Psoas muscle (tissue), 8 donors: Measurements from ENCODE around the gene PPOX. TPM values are rescaled to one million over a fixed set of nuclear protein-coding genes. Genes with fewer than 3 reads are reported as not detected.

Experiments
- ATAC-seq, 4 donors: fragments of 200-7000 bp; cut with Tn5 transposase; one replicate each; pipeline ENCODE4 v1.9.1; 2020; ENCODE audit warnings: moderate library complexity in 3 of 4, mild to moderate bottlenecking in 2 of 4
- DNase-seq, 2 donors: peaks; one replicate each; pipeline ENCODE4 v3.0.0-alpha.2; 2020
- H3K27ac ChIP-seq: fragments of 200-600 bp; one replicate; pipeline ENCODE4 v1.8.0; 2022
- H3K27me3 ChIP-seq, 3 donors: fragments of 200-600 bp in 1 of 3; one replicate each; pipeline versions ENCODE4 v1.6.1 to v1.8.0; 2013 to 2022; ENCODE audit warnings: low read length in 2 of 3, mild to moderate bottlenecking in 2 of 3, moderate library complexity in 1 of 3; ENCODE audit not compliant: insufficient read depth in 3 of 3
- H3K36me3 ChIP-seq, 2 donors: fragments of 200-600 bp in 1 of 2; one replicate each; pipeline versions ENCODE4 v1.6.1 to v1.8.0; 2013 to 2022; ENCODE audit warnings: low read depth in 1 of 2, mild to moderate bottlenecking in 1 of 2, moderate library complexity in 1 of 2; ENCODE audit not compliant: insufficient read depth in 1 of 2
- H3K4me1 ChIP-seq: fragments of 200-600 bp; one replicate; pipeline ENCODE4 v1.8.0; 2022
- H3K4me3 ChIP-seq: fragments of 200-600 bp; one replicate; pipeline ENCODE4 v1.8.0; 2022; ENCODE audit warnings: mild to moderate bottlenecking
- H3K9me3 ChIP-seq: fragments of 200-600 bp; one replicate; pipeline ENCODE4 v1.8.0; 2022
- WGBS, 3 donors: extraction: QIAGEN DNeasy Blood & Tissue Kit; methylation state at CpG; one replicate each; pipeline versions ENCODE4 v1.1.6 to v1.1.7; 2013; 5-methylcytosine and 5-hydroxymethylcytosine counted together
- intact Hi-C, 2 donors: fragments of 100-400 bp; cut with DNase I; formaldehyde crosslinking; loops; one replicate each; pipeline versions ENCODE4 v1.11.0 to v1.14.2; 2022
- polyA plus RNA-seq, 3 donors: library from polyadenylated mRNA; stranded (reverse); fragments of 200-250 nt; gene quantifications; one replicate each; pipeline ENCODE4 v1.2.3, GENCODE V29; 2013
- total RNA-seq, 4 donors: library from RNA; stranded (reverse); fragmentation: NEBNext Ultra II Directional in 2 of 4; extraction: Animal tissue kit (Norgen Biotek cat#: 25700) in 2 of 4; gene quantifications; one replicate each; pipeline versions ENCODE4 v1.2.1 to v1.2.4, GENCODE V29; 2021 to 2023
- TF ChIP-seq, protein P1 (sequence below): fragments of 200-600 bp; IDR thresholded peaks from one replicate; pipeline ENCODE4 v1.8.0; 2022; ENCODE audit warnings: antibody characterized with exemption
- donor health status: healthy with polysubstance abuse.
- donor health status: DM: no; HTN: no; CAD: no; lungs with moderate emphysema.
- donor health status: Bipolar disorder and iron deficiency.
- donor health status: healthy.
- donor health status: DM: yes; HTN: yes; CAD: no.
- donor health status: DM: no; HTN: no; CAD: no.
- donor health status: DM: no; HTN: no; CAD: no.
- donor health status: DM: yes; HTN: yes; CAD: no.

Gene PPOX
- total and polyA plus RNA-seq, 7 donors: 4.8 to 13.1 (median 7.4) TPM

GRCh38 chr1:161196521-161197451 is 30.6 kb downstream of the PPOX start:
- Histone ChIP-seq H3K4me3 (peak overlapping the region; percentile 64), H3K9me3 (no peaks in the 10 kb centered on the region), H3K36me3 (no peaks in the 10 kb centered on the region), H3K4me1 (peaks cover 16% of the 10 kb centered on the region), H3K27ac (peak overlapping the region; percentile 78), H3K27me3 (no peaks in the 10 kb centered on the region)
- intact Hi-C loops: no loop called here
- 70 to 73% (median 70%) methylated on average over 26 to 27 of the region's 27 CpGs for WGBS, 3 donors
- TF ChIP-seq, protein P1, sequence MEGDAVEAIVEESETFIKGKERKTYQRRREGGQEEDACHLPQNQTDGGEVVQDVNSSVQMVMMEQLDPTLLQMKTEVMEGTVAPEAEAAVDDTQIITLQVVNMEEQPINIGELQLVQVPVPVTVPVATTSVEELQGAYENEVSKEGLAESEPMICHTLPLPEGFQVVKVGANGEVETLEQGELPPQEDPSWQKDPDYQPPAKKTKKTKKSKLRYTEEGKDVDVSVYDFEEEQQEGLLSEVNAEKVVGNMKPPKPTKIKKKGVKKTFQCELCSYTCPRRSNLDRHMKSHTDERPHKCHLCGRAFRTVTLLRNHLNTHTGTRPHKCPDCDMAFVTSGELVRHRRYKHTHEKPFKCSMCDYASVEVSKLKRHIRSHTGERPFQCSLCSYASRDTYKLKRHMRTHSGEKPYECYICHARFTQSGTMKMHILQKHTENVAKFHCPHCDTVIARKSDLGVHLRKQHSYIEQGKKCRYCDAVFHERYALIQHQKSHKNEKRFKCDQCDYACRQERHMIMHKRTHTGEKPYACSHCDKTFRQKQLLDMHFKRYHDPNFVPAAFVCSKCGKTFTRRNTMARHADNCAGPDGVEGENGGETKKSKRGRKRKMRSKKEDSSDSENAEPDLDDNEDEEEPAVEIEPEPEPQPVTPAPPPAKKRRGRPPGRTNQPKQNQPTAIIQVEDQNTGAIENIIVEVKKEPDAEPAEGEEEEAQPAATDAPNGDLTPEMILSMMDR: no peak
- no peak for ATAC-seq
- peak; percentile 52 to 70 for DNase-seq

GRCh38 chr1:161197560-161198193 is 31.5 kb downstream of the PPOX start:
- H3K4me1 ChIP-seq: peaks cover 16% of the 10 kb centered on the region
- no peaks in the 10 kb centered on the region for H3K36me3 ChIP-seq
- 52 to 57% (median 56%) methylated on average over 7 to 11 of the region's 11 CpGs for WGBS, 3 donors
- no peaks in the 10 kb centered on the region for H3K27me3 ChIP-seq
- no peak for DNase-seq
- intact Hi-C loops: no loop called here
- ATAC-seq: no peak
- TF ChIP-seq, protein P1: no peak
- H3K9me3 ChIP-seq: no peaks in the 10 kb centered on the region
- peak overlapping the region; percentile 78 for H3K27ac ChIP-seq
- peak overlapping the region; percentile 64 for H3K4me3 ChIP-seq

GRCh38 chr1:161198194-161198896 is 32.1 kb downstream of the PPOX start:
- ATAC-seq (peak in 3 of 4 donors; percentile 7 to 21 (median 10)), DNase-seq (peak; percentile 59 to 76)
- H3K27ac ChIP-seq: peak overlapping the region; percentile 78
- TF ChIP-seq, protein P1: no peak
- H3K36me3 ChIP-seq: peaks cover 0 to 2% of the 10 kb centered on the region in 2 donors
- WGBS, 3 donors: 8 to 9% (median 8%) methylated on average over 20 of the region's 20 CpGs
- intact Hi-C loops: no loop called here
- no peaks in the 10 kb centered on the region for H3K9me3 ChIP-seq
- H3K4me1 ChIP-seq: peaks cover 22% of the 10 kb centered on the region
- peak overlapping the region; percentile 64 for H3K4me3 ChIP-seq
- H3K27me3 ChIP-seq: no peaks in the 10 kb centered on the region

DNA sequence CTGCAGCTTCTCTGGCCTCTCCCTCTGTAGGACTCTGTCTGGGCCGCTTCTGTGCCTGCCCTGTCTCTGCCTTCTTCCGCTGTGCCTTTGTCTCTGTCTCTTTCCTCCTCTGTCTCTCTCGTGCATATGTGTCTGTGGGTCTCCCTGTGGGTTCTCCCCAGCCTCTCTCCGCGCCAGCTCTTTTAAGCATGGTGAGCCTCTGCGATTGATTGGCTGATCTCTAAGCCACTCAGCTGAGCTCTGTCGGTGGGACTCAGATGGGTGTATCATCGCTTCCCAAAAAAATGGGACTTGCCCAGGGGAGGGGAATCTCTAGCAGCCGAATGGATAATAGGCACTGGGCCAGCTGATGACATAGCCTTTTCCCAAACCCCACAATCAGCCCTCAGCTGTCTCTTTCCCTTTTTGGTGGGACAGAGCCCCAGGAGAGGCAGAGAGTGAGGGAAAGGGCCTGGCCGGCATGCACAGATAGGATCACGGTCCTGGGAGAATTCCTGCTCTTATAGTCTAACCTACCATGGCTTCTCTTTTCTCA is 32.7 kb downstream of the PPOX start, which contains the start of gene ADAMTS4:
TSS of gene ADAMTS4 (minus strand) at position 158 of the 535 bp plus-strand sequence. CDS start 427 bp downstream, outside the sequence.
- H3K27me3 ChIP-seq: no peaks in the 10 kb centered on the region
- intact Hi-C loops: no loop called here
- H3K27ac ChIP-seq: peak within 1 kb of the TSS; percentile 96
- H3K36me3 ChIP-seq: peaks cover 0 to 8% of the 10 kb centered on the region in 2 donors
- TF ChIP-seq, protein P1: no peak
- H3K4me1 ChIP-seq: peaks cover 26% of the 10 kb centered on the region
- peak within 1 kb of the TSS; percentile 64 for H3K4me3 ChIP-seq
- ATAC-seq: no peak
- DNase-seq: peak; percentile 58 to 71
- no peaks in the 10 kb centered on the region for H3K9me3 ChIP-seq
- 36 to 41% (median 38%) methylated on average over 11 of the region's 11 CpGs for WGBS, 3 donors
